Stomach (tissue), 4 donors: Measurements from ENCODE around the gene DUSP6.

Experiments
- POLR2A ChIP-seq, 4 donors: fragments of 450-650 bp; IDR thresholded peaks; one replicate each; pipeline ENCODE4 v1.6.1; 2016; ENCODE audit warnings: antibody characterized with exemption in 4 of 4, control low read depth in 2 of 4, mild to moderate bottlenecking in 1 of 4, moderate library complexity in 1 of 4
- TF ChIP-seq, protein P1 (sequence below), 7 experiments: fragments of 450-650 bp in 4 of 7; fragments of 200-600 bp in 3 of 7; sonication (generic) in 3 of 7; IDR thresholded peaks; one replicate each; pipeline ENCODE4 v1.5.1; 2016 to 2019; ENCODE audit warnings: antibody characterized with exemption in 7 of 7, control low read depth in 2 of 7, mild to moderate bottlenecking in 1 of 7

DNA sequence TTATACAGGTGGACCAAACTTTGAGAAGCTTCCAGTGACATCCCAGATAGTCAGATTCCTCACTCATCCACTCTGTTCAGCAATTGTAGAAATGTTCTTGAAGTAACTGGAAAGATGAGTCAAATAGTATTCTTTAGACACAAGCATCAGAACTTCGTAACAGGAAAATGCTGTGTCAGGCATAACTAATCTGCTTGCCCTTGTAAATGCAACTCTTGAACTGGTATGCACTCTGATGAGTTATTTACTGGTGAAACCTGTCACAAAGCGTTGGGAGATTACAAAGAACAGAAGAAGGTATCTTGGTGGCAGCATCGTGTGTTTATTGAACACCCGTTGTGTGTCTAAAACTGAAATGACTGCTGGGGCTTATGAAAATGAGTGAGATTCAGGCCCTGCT is 10.8 kb upstream of the DUSP6 start:
- no peak for TF ChIP-seq POLR2A (IDR thresholded peaks at IDR 0.05)
- TF ChIP-seq, protein P1, sequence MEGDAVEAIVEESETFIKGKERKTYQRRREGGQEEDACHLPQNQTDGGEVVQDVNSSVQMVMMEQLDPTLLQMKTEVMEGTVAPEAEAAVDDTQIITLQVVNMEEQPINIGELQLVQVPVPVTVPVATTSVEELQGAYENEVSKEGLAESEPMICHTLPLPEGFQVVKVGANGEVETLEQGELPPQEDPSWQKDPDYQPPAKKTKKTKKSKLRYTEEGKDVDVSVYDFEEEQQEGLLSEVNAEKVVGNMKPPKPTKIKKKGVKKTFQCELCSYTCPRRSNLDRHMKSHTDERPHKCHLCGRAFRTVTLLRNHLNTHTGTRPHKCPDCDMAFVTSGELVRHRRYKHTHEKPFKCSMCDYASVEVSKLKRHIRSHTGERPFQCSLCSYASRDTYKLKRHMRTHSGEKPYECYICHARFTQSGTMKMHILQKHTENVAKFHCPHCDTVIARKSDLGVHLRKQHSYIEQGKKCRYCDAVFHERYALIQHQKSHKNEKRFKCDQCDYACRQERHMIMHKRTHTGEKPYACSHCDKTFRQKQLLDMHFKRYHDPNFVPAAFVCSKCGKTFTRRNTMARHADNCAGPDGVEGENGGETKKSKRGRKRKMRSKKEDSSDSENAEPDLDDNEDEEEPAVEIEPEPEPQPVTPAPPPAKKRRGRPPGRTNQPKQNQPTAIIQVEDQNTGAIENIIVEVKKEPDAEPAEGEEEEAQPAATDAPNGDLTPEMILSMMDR (IDR thresholded peaks at IDR 0.05), result no peak
